Activated CD4-positive, alpha-beta memory T cell treated with anti-CD3 and anti-CD28 coated beads, Interleukin-2, amount 10 ng/mL, durations not matched to agents 7 days and 5 days (primary cell): ENCODE results near the gene CDH2. TPM values are rescaled to one million over a fixed set of nuclear protein-coding genes. Genes with fewer than 3 reads are reported as not detected.

Source experiments
- CTCF ChIA-PET: fragments of 350-600 bp; sonication (Branson Sonifier 250); formaldehyde crosslinking; loops from one replicate; lab custom pipeline; 2021; ENCODE audit warnings: antibody characterized with exemption, inconsistent platforms; lab: Charles Lee
- POLR2A ChIA-PET: fragments of 350-600 bp; sonication (Branson Sonifier 250); formaldehyde crosslinking; loops from one replicate; lab custom pipeline; 2021; ENCODE audit warnings: antibody characterized with exemption; lab: Charles Lee
- DNase-seq: peaks from one replicate; pipeline ENCODE4 v3.0.0-alpha.2; 2020
- H3K27ac Mint-ChIP-seq: one replicate; pipeline ENCODE4 v1.8.0; 2021; ENCODE audit warnings: mild to moderate bottlenecking, mixed read lengths
- H3K27me3 Mint-ChIP-seq: one replicate; pipeline ENCODE4 v1.8.0; 2021; ENCODE audit warnings: mixed read lengths
- H3K36me3 Mint-ChIP-seq: one replicate; pipeline ENCODE4 v1.8.0; 2021; ENCODE audit warnings: low read depth, mixed read lengths
- H3K4me1 Mint-ChIP-seq: one replicate; pipeline ENCODE4 v1.8.0; 2021; ENCODE audit warnings: mixed read lengths
- H3K4me3 Mint-ChIP-seq: one replicate; pipeline ENCODE4 v1.8.0; 2021; ENCODE audit warnings: mild to moderate bottlenecking, mixed read lengths
- H3K9me3 Mint-ChIP-seq: one replicate; pipeline ENCODE4 v1.8.0; 2021; ENCODE audit warnings: mixed read lengths
- total RNA-seq, 2 experiments: library from RNA; stranded (reverse); gene quantifications; one replicate each; pipeline ENCODE4 v1.2.3, GENCODE V29; 2021

The CDH2 gene
- total RNA-seq, 2 experiments from 2014 or later, result not detected

- POLR2A ChIA-PET, result no interaction called here
- Mint-ChIP-seq H3K27ac (no peak overlapping the region), H3K36me3 (no peaks in the 10 kb centered on the region), H3K4me1 (no peaks in the 10 kb centered on the region), H3K4me3 (no peak overlapping the region), H3K9me3 (peaks cover 15% of the 10 kb centered on the region), H3K27me3 (no peaks in the 10 kb centered on the region)
- DNase-seq, result no peak
- CTCF ChIA-PET, result no interaction called here
These were observed 174.1 kb downstream of the CDH2 start for GRCh38 chr18:28002841-28003240.

GRCh38 chr18:27996801-27997272, 180.1 kb downstream of the CDH2 start:
- ChIA-PET POLR2A (no interaction called here), CTCF (no interaction called here)
- Mint-ChIP-seq H3K9me3 (peaks cover 18% of the 10 kb centered on the region), H3K27ac (no peak overlapping the region), H3K27me3 (no peaks in the 10 kb centered on the region), H3K36me3 (no peaks in the 10 kb centered on the region), H3K4me3 (no peak overlapping the region), H3K4me1 (no peaks in the 10 kb centered on the region)
- no peak for DNase-seq

GRCh38 chr18:27995770-27996502, 181.0 kb downstream of the CDH2 start:
- H3K9me3 Mint-ChIP-seq, result peaks cover 17% of the 10 kb centered on the region
- no peak for DNase-seq
- H3K27ac Mint-ChIP-seq, result no peak overlapping the region
- ChIA-PET POLR2A (no interaction called here), CTCF (interaction anchor here (0.6 kb wide), 1 partner anchor 188 kb away, joined by 3 read pairs; no protein-coding TSS in a partner anchor)
- no peaks in the 10 kb centered on the region for H3K36me3 Mint-ChIP-seq
- H3K4me1 Mint-ChIP-seq, result no peaks in the 10 kb centered on the region
- no peak overlapping the region for H3K4me3 Mint-ChIP-seq
- H3K27me3 Mint-ChIP-seq, result no peaks in the 10 kb centered on the region

DNA sequence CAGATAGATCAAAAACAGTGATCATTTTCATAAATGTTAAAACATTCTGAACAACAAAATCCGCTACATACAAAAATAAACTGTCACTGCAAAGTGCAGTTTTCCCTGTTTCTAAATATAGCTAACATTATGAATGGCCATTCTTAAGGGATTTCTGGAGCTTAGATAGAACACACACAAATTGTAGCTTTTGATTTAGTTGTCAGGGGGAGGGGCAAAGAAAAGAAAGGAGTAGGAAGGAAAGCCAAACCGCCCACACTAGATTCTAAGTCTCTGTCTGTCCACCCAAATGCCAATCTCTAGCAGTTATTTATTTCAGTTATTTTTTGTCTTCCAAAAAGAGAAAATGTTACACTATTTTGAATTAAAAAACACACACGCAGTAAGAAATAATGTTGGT, 182.4 kb downstream of the CDH2 start:
- no peak overlapping the region for H3K27ac Mint-ChIP-seq
- H3K9me3 Mint-ChIP-seq, result peaks cover 17% of the 10 kb centered on the region
- DNase-seq, result no peak
- POLR2A ChIA-PET, result no interaction called here
- no peaks in the 10 kb centered on the region for H3K27me3 Mint-ChIP-seq
- H3K36me3 Mint-ChIP-seq, result no peaks in the 10 kb centered on the region
- H3K4me3 Mint-ChIP-seq, result no peak overlapping the region
- no peaks in the 10 kb centered on the region for H3K4me1 Mint-ChIP-seq
- CTCF ChIA-PET, result no interaction called here

GRCh38 chr18:27991391-27991790, 185.5 kb downstream of the CDH2 start:
- Mint-ChIP-seq H3K27ac (no peak overlapping the region), H3K4me1 (no peaks in the 10 kb centered on the region), H3K36me3 (no peaks in the 10 kb centered on the region), H3K4me3 (no peak overlapping the region), H3K27me3 (no peaks in the 10 kb centered on the region), H3K9me3 (peaks cover 3% of the 10 kb centered on the region)
- no peak for DNase-seq
- ChIA-PET POLR2A (no interaction called here), CTCF (no interaction called here)

DNA sequence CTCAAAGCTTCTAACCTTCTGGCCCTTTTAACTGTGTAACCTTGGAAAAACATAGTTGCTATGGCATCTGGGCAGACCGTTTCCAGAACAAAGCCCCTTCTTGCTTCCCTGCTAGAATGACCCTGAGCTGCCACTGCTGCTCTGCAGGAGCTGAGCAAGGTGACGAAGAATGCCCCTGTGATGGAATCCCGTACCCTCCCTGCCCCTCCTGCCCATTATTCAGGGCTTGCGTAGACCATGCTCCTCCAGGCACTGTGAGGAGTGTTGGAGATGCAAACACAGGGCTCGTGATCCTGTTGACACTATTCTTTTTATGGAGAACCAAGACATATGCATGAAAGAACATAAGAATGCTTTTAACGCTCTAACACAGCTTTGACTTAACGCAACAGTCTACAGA, 191.1 kb downstream of the CDH2 start:
- CTCF ChIA-PET, result no interaction called here
- Mint-ChIP-seq H3K27me3 (no peaks in the 10 kb centered on the region), H3K9me3 (peaks cover 11% of the 10 kb centered on the region), H3K4me3 (no peak overlapping the region), H3K4me1 (no peaks in the 10 kb centered on the region), H3K27ac (no peak overlapping the region), H3K36me3 (no peaks in the 10 kb centered on the region)
- no peak for DNase-seq
- POLR2A ChIA-PET, result no interaction called here

DNA sequence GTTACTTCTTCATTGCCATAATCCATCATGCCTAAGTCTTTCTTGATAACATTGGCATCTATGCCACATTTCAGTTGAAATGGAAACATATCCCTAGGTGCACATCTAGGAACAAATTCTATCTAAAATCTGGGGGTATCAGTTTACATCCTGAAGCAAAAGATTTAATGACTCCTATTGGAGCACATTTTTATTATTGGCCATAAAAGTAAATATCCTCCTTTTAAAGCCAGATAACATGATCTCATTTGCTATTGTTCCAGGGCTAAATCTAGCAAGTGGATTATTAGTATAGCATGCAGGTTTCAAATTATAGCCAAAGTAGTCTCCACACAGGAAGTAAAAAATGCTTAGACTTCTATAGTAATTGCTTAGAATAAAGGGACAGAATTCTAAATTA, 193.2 kb downstream of the CDH2 start:
- ChIA-PET CTCF (no interaction called here), POLR2A (no interaction called here)
- Mint-ChIP-seq H3K27ac (no peak overlapping the region), H3K4me3 (no peak overlapping the region), H3K27me3 (no peaks in the 10 kb centered on the region), H3K9me3 (peaks cover 11% of the 10 kb centered on the region), H3K4me1 (no peaks in the 10 kb centered on the region), H3K36me3 (no peaks in the 10 kb centered on the region)
- DNase-seq, result no peak

DNA sequence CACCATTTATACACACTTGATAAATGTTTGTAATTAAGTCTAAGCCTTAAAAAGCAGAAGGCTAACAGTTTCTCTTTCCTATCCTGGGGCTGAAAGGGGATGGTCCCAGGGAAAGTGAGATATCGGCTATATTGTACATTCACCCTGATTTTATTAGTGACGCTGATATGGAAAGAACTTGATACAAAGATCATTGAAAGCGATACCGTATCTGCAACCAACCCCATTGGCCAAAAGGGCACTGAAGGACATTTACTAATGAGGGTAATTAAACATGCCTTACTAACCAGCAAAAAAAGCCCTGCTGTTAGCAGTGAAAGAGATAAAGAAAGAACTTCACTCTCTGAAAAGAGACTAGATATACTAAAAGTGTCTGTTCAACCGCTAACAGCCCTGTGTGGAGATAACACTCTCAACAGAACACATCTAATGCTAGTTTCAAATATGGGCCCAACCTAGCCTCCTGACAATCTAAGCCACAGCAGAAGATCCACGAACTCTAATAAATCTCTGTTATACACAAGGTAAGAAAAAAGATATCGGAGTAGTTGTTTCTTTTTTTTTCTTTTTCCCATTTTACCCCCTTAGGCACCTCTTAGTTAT, 200.0 kb downstream of the CDH2 start:
- H3K4me1 Mint-ChIP-seq, result no peaks in the 10 kb centered on the region
- DNase-seq, result no peak
- H3K9me3 Mint-ChIP-seq, result peaks cover 2% of the 10 kb centered on the region
- no peaks in the 10 kb centered on the region for H3K27me3 Mint-ChIP-seq
- no peak overlapping the region for H3K27ac Mint-ChIP-seq
- CTCF ChIA-PET, result no interaction called here
- POLR2A ChIA-PET, result no interaction called here
- H3K4me3 Mint-ChIP-seq, result no peak overlapping the region
- no peaks in the 10 kb centered on the region for H3K36me3 Mint-ChIP-seq

DNA sequence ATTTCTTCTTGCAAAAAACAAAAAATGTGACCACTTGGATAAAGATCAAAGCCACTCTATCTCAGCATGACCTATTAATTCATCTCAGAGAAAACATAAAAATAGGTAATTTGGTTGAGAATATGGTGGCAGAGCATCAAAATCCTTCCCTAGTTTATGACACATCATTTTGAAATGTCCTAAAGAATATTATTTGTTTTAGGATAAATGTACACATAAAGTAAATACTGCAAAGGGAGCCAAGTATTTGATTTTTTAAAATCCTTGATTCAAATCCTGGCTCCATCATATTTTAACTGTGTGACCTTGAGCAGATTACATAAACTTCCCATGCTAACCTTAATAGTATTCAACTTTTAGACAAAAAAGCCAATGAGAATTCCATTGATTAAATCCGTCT, 206.6 kb downstream of the CDH2 start:
- Mint-ChIP-seq H3K27me3 (no peaks in the 10 kb centered on the region), H3K4me3 (no peak overlapping the region), H3K27ac (no peak overlapping the region), H3K36me3 (no peaks in the 10 kb centered on the region), H3K9me3 (peaks cover 3% of the 10 kb centered on the region), H3K4me1 (no peaks in the 10 kb centered on the region)
- no peak for DNase-seq
- POLR2A ChIA-PET, result no interaction called here
- CTCF ChIA-PET, result no interaction called here

GRCh38 chr18:27969206-27969605, 207.7 kb downstream of the CDH2 start:
- CTCF ChIA-PET, result no interaction called here
- H3K4me1 Mint-ChIP-seq, result no peaks in the 10 kb centered on the region

DNA sequence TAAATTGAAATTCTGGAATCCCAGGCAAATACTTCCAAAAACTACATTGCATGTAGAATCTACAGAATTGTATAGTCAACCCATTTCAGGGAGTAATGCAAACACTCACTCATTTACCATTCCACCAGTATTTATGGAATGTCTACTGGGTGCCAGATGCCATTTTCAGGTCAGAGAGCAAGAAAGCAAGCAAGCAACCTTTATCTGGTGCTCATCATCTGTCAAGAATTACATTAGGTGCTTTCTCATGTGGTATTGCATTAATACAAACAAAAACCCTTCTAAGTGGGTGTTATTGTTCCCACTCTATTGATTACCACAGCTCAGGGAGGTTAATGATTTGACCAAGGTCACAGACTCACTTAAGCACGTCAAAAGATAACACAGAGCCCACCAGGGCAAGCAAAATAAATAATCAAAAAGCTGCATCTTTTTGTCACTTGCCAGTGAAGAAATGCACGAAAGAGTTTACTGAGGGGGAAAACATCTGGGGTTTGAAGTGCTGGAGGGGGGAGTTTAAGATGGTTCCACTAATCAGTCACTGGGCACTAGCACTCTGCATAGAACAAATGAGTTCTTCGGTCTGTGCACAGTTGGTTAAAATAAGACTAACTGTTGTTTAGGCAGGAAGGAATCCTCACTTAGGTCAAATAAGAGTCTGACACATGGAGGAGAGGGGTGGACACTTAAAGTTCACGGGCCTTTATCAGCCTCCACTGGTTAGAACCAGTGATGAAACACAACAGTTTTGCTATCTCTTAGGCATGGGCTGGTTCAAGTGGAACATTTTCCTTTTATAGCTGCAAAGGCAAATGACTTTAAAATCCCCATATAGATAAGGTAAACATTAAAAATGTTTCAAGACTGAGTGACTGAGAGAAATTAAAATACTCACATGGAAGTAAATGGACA, 208.8 kb downstream of the CDH2 start:
- H3K36me3 Mint-ChIP-seq, result no peaks in the 10 kb centered on the region
- peaks cover 12% of the 10 kb centered on the region for H3K9me3 Mint-ChIP-seq
- CTCF ChIA-PET, result no interaction called here
- no peak overlapping the region for H3K4me3 Mint-ChIP-seq
- no peak overlapping the region for H3K27ac Mint-ChIP-seq
- DNase-seq, result no peak
- POLR2A ChIA-PET, result no interaction called here
- no peaks in the 10 kb centered on the region for H3K27me3 Mint-ChIP-seq
- H3K4me1 Mint-ChIP-seq, result no peaks in the 10 kb centered on the region

More at GRCh38 chr18:27969206-27969605, 207.7 kb downstream of the CDH2 start:
- no peaks in the 10 kb centered on the region for H3K36me3 Mint-ChIP-seq
- H3K27me3 Mint-ChIP-seq, result no peaks in the 10 kb centered on the region
- no peak for DNase-seq
- H3K4me3 Mint-ChIP-seq, result no peak overlapping the region
- POLR2A ChIA-PET, result no interaction called here
- H3K27ac Mint-ChIP-seq, result no peak overlapping the region
- peaks cover 9% of the 10 kb centered on the region for H3K9me3 Mint-ChIP-seq

DNA sequence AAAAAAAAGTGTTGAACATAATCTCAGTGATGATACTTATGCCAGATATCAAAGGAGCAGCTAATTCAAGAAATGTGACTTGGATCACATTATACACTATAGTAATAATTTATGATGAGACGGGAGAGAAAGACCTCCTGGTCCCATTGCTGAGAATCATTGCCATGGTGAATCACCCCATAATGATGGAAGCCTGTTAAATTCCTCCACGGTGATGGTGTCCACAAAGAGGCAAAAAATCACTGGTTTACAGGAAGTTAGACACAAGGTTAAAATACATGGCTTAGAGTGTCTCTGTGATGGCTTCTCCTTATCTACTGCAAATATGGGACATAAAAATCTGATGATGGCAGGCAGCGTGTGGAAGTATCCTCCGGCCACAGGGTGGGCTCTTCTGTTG, 210.0 kb downstream of the CDH2 start:
- Mint-ChIP-seq H3K36me3 (no peaks in the 10 kb centered on the region), H3K27me3 (no peaks in the 10 kb centered on the region), H3K4me3 (no peak overlapping the region), H3K4me1 (no peaks in the 10 kb centered on the region), H3K9me3 (peaks cover 13% of the 10 kb centered on the region), H3K27ac (no peak overlapping the region)
- ChIA-PET CTCF (no interaction called here), POLR2A (no interaction called here)
- DNase-seq, result no peak

GRCh38 chr18:27964811-27965210, 212.1 kb downstream of the CDH2 start:
- no peaks in the 10 kb centered on the region for H3K36me3 Mint-ChIP-seq
- H3K4me3 Mint-ChIP-seq, result no peak overlapping the region
- no peaks in the 10 kb centered on the region for H3K27me3 Mint-ChIP-seq
- H3K4me1 Mint-ChIP-seq, result no peaks in the 10 kb centered on the region
- DNase-seq, result no peak
- H3K9me3 Mint-ChIP-seq, result peaks cover 17% of the 10 kb centered on the region
- CTCF ChIA-PET, result no interaction called here
- H3K27ac Mint-ChIP-seq, result no peak overlapping the region
- POLR2A ChIA-PET, result no interaction called here
